K562 (cell line): Measurements from ENCODE around the gene ENO2. TPM values are rescaled to one million over a fixed set of nuclear protein-coding genes. Genes with fewer than 3 reads are reported as not detected.
A peak's percentile ranks its signal among the peaks of the same experiment; 100 is the strongest.

Experiments
- COPS2 ChIP-seq: fragments of 450-650 bp; conservative IDR thresholded peaks from 2 replicates; pipeline ENCODE4 v1.6.1; 2016; ENCODE audit warnings: mild to moderate bottlenecking, moderate library complexity
- GATAD2B ChIP-seq: fragments of 450-650 bp; IDR thresholded peaks from 2 replicates; pipeline ENCODE4 v1.6.1; 2017; ENCODE audit warnings: mild to moderate bottlenecking, borderline replicate concordance
- LCOR ChIP-seq: sonication (generic); formaldehyde crosslinking; IDR thresholded peaks from 2 replicates; pipeline ENCODE4 v1.8.0; 2022; ENCODE audit warnings: mild to moderate bottlenecking, missing genetic modification reagents
- MTA1 ChIP-seq: fragments of 450-650 bp; IDR thresholded peaks from 2 replicates; pipeline ENCODE4 v1.6.1; 2017; ENCODE audit warnings: borderline replicate concordance
- RBM34 ChIP-seq: fragments of 200-400 bp; formaldehyde crosslinking; IDR thresholded peaks from 2 replicates; pipeline ENCODE4 v1.6.1; 2018; ENCODE audit warnings: low read length, borderline replicate concordance; ENCODE audit not compliant: insufficient read depth
- RFX1 ChIP-seq: fragments of 450-650 bp; IDR thresholded peaks from 2 replicates; pipeline ENCODE4 v1.6.1; 2016; ENCODE audit warnings: mild to moderate bottlenecking, moderate library complexity
- SAP30 ChIP-seq: fragments of 200-600 bp; sonication (generic); IDR thresholded peaks from 2 replicates; pipeline ENCODE4 v1.6.1; 2012; ENCODE audit warnings: borderline replicate concordance, low read depth, mild to moderate bottlenecking, moderate library complexity, low read length, control low read depth, inconsistent platforms; ENCODE audit not compliant: insufficient read depth, poor library complexity, severe bottlenecking
- SIRT6 ChIP-seq: IDR thresholded peaks from one replicate; pipeline ENCODE4 v1.6.1; 2012; ENCODE audit warnings: low read depth, mild to moderate bottlenecking, control low read depth, inconsistent platforms, low read length, moderate library complexity
- SPI1 ChIP-seq: IDR thresholded peaks from 2 replicates; pipeline ENCODE4 v1.6.1; 2011; ENCODE audit warnings: low read depth, low read length, control low read depth, borderline replicate concordance
- STAG1 ChIP-seq: sonication (generic); formaldehyde crosslinking; IDR thresholded peaks from 2 replicates; pipeline ENCODE4 v1.5.0; 2020; ENCODE audit warnings: missing genetic modification reagents, borderline replicate concordance
- ZFX ChIP-seq: sonication (generic); formaldehyde crosslinking; IDR thresholded peaks from 2 replicates; pipeline ENCODE4 v1.8.0; 2022; ENCODE audit warnings: mild to moderate bottlenecking, missing genetic modification reagents, moderate library complexity
- polyA plus RNA-seq, 8 experiments: library from polyadenylated mRNA; depleted of rRNA in 4 of 8; stranded (reverse) in 5 of 8; unstranded in 3 of 8; fragments of >200 nt; fragmentation: Nextera tagmentation in 2 of 8; fragmentation: Illumina TruSeq in 1 of 8; extraction: Ambion mirVana in 2 of 8; extraction: Trizol in 1 of 8; gene quantifications; 2 replicates each; pipeline versions ENCODE4 v1.2.1 to v1.2.3, GENCODE V29; 2011 to 2014; ENCODE audit warnings: inconsistent platforms in 1 of 8, missing spikeins in 1 of 8
- total RNA-seq, 7 experiments: library from RNA; depleted of rRNA in 6 of 7; stranded (reverse); fragments of >200 nt in 6 of 7; fragmentation: Illumina TruSeq in 2 of 7; extraction: Trizol in 2 of 7; gene quantifications; 2 replicates each; pipeline versions ENCODE4 v1.2.1 to v1.2.3, GENCODE V29; 2011 to 2021; ENCODE audit warnings: low replicate concordance in 1 of 7
- TF ChIP-seq, protein P1 (sequence below): fragments of 250-450 bp; sonication (Bioruptor Pico); IDR thresholded peaks from 2 replicates; pipeline ENCODE4 v1.5.0; 2021
- TF ChIP-seq, protein P2 (sequence below), 2 experiments: fragments of 250-450 bp in 1 of 2; fragments of 450-650 bp in 1 of 2; sonication (Bioruptor Pico) in 1 of 2; IDR thresholded peaks; 2 replicates each; pipeline versions ENCODE4 v1.6.1 to v1.8.0; 2016 to 2021; ENCODE audit warnings: mild to moderate bottlenecking in 2 of 2, moderate library complexity in 2 of 2, missing compliant biosample characterization in 1 of 2, missing genetic modification characterization in 1 of 2
- TF ChIP-seq, protein P3 (sequence below): fragments of 450-650 bp; IDR thresholded peaks from 2 replicates; pipeline ENCODE4 v1.6.1; 2017; ENCODE audit warnings: antibody characterized with exemption, mild to moderate bottlenecking
- TF ChIP-seq, protein P4 (sequence below): fragments of 250-450 bp; sonication (Bioruptor Pico); IDR thresholded peaks from 2 replicates; pipeline ENCODE4 v1.4.0; 2020; ENCODE audit warnings: borderline replicate concordance
- TF ChIP-seq, protein P5 (sequence below): fragments of 250-450 bp; sonication (Bioruptor Pico); IDR thresholded peaks from 2 replicates; pipeline ENCODE4 v1.5.0; 2021; ENCODE audit warnings: mild to moderate bottlenecking, moderate library complexity

ENO2 gene
- total and polyA plus RNA-seq, 9 of the 15 experiments (the other 6 are each of a cell fraction or from before 2014, with no cell fraction given): 10.9 to 43.3 (median 21.0) TPM

DNA sequence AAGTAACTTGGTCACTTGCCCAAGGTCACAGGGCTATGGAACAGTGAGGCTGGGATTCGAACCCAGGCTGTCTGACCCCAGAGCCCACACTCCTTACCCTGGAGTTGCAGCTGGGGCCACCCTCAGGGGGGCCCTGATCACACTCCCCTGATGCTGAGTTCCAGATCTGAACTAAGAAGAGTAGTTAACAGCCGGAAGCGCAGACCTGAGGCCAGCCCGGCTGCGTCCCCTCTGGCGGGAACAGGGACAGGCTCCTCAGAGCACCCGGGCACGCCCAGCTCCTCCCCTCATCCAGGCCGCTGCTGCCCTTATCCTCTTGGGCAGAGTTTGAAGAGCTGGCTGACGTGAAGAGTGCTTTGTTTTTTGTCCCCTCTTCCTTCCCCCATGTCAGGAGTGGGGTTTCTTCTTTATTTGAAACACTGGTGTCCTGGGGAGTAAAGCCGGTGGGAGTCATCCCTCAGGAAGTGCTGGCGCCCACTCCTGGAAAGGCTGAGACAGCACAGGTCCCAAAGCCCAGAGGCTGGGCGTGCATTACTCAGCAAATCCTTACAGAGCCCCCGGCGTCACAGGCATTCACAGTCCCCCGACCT is 47.4 kb downstream of the ENO2 start (continued):
- TF ChIP-seq, protein P1, sequence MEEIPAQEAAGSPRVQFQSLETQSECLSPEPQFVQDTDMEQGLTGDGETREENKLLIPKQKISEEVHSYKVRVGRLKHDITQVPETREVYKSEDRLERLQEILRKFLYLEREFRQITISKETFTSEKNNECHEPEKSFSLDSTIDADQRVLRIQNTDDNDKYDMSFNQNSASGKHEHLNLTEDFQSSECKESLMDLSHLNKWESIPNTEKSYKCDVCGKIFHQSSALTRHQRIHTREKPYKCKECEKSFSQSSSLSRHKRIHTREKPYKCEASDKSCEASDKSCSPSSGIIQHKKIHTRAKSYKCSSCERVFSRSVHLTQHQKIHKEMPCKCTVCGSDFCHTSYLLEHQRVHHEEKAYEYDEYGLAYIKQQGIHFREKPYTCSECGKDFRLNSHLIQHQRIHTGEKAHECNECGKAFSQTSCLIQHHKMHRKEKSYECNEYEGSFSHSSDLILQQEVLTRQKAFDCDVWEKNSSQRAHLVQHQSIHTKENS (CRISPR knock-in tag): no peak
- TF ChIP-seq, protein P2, sequence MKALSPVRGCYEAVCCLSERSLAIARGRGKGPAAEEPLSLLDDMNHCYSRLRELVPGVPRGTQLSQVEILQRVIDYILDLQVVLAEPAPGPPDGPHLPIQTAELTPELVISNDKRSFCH (CRISPR knock-in tag; IDR thresholded peaks at IDR 0.05): no peak
- TF ChIP-seq, protein P2 (tag; IDR thresholded peaks at IDR 0.05): no peak; the same call in 1 of the 2 replicates
- TF ChIP-seq SPI1 (no peak), STAG1 (CRISPR knock-in tag) (no peak), RFX1 (no peak), SAP30 (no peak), ZFX (peak; percentile 65), SIRT6 (no peak), MTA1 (no peak), RBM34 (no peak), GATAD2B (no peak), COPS2 (no peak), LCOR (CRISPR knock-in tag) (no peak)
- TF ChIP-seq, protein P3, sequence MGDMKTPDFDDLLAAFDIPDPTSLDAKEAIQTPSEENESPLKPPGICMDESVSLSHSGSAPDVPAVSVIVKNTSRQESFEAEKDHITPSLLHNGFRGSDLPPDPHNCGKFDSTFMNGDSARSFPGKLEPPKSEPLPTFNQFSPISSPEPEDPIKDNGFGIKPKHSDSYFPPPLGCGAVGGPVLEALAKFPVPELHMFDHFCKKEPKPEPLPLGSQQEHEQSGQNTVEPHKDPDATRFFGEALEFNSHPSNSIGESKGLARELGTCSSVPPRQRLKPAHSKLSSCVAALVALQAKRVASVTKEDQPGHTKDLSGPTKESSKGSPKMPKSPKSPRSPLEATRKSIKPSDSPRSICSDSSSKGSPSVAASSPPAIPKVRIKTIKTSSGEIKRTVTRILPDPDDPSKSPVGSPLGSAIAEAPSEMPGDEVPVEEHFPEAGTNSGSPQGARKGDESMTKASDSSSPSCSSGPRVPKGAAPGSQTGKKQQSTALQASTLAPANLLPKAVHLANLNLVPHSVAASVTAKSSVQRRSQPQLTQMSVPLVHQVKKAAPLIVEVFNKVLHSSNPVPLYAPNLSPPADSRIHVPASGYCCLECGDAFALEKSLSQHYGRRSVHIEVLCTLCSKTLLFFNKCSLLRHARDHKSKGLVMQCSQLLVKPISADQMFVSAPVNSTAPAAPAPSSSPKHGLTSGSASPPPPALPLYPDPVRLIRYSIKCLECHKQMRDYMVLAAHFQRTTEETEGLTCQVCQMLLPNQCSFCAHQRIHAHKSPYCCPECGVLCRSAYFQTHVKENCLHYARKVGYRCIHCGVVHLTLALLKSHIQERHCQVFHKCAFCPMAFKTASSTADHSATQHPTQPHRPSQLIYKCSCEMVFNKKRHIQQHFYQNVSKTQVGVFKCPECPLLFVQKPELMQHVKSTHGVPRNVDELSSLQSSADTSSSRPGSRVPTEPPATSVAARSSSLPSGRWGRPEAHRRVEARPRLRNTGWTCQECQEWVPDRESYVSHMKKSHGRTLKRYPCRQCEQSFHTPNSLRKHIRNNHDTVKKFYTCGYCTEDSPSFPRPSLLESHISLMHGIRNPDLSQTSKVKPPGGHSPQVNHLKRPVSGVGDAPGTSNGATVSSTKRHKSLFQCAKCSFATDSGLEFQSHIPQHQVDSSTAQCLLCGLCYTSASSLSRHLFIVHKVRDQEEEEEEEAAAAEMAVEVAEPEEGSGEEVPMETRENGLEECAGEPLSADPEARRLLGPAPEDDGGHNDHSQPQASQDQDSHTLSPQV: 0 out of 2 replicates have a peak, but pooled peaks have one; percentile 6
- TF ChIP-seq, protein P4, sequence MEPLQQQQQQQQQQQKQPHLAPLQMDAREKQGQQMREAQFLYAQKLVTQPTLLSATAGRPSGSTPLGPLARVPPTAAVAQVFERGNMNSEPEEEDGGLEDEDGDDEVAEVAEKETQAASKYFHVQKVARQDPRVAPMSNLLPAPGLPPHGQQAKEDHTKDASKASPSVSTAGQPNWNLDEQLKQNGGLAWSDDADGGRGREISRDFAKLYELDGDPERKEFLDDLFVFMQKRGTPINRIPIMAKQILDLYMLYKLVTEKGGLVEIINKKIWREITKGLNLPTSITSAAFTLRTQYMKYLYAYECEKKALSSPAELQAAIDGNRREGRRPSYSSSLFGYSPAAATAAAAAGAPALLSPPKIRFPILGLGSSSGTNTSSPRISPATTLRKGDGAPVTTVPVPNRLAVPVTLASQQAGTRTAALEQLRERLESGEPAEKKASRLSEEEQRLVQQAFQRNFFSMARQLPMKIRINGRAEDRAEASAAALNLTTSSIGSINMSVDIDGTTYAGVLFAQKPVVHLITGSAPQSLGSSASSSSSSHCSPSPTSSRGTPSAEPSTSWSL (CRISPR knock-in tag): no peak
- TF ChIP-seq, protein P5, sequence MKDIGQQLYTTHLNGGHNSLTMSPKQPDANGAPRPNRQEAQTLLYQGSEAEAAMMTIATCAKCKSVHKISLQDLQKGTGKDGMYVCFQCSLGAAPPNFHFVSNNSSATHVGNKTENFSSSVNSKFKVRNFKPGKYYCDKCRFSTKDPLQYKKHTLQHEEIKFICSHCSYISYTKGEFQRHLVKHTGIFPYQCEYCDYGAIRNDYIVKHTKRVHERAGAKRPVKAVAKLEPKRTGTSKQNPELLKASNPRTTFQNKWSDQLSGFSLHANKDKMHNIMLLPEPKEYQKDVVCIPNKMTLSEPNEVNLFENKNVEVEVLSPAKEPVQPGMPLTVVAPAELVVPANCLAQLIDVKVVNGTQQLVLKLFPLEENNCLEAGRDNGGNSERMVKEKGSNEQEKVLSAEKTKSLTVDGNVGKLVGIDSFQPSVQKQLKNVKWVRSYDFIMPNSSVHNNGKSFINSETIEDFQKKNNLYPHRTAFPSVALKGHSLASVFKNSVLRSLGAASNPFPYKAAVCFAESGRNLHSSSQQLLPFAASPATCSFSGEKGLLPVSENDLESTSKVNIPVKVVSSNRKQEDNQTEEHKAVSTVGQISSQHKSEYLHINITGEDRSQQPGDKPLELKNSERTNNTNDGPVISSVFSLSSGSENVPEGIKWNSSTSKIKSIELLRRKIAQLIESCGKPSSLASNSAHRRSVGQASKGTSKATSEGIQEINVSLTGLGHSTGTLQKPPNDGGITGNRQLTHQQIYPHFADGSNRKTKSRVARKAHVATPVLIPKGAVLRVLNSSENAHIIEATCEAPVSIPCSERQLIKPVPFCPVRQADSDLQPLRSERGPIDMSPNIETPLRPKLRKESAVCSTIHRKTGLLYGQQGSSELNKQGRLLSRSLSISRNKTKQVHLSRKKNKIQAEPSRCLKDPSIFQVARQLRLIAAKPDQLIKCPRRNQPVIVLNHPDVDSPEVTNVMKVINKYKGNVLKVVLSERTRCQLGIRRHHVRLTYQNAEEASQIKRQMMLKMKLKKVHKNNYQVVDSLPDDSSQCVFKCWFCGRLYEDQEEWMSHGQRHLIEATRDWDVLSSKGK (CRISPR knock-in tag): no peak
